Measurements from ENCODE around the gene OR4D5.

DNA sequence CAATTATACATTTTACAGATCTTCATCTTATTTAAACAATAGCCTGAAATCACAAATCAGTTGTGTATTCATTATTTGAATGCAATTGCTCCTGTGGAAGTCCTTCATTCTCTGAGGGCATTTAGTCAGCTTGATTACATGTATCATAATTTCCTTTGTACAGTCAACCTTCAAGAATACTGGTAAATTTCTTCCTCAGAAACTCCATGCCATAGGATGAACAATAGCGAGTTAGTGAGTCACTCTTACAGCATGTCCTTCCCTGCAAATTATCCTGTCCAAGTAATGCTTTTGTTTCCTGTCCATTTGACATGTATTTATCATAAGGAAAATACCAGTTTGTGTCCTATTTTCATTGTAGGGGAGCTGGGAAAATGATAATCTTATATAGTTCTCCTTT lies 34.4 kb downstream of the OR4D5 start:
- TF ChIP-seq, protein P1, sequence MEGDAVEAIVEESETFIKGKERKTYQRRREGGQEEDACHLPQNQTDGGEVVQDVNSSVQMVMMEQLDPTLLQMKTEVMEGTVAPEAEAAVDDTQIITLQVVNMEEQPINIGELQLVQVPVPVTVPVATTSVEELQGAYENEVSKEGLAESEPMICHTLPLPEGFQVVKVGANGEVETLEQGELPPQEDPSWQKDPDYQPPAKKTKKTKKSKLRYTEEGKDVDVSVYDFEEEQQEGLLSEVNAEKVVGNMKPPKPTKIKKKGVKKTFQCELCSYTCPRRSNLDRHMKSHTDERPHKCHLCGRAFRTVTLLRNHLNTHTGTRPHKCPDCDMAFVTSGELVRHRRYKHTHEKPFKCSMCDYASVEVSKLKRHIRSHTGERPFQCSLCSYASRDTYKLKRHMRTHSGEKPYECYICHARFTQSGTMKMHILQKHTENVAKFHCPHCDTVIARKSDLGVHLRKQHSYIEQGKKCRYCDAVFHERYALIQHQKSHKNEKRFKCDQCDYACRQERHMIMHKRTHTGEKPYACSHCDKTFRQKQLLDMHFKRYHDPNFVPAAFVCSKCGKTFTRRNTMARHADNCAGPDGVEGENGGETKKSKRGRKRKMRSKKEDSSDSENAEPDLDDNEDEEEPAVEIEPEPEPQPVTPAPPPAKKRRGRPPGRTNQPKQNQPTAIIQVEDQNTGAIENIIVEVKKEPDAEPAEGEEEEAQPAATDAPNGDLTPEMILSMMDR (IDR thresholded peaks at IDR 0.05): no peak
- TF ChIP-seq EP300 (IDR thresholded peaks at IDR 0.05; ENCODE audit: low read depth): no peak
- TF ChIP-seq POLR2A (IDR thresholded peaks at IDR 0.05): no peak

Measured in transverse colon (tissue), 3 donors.